ENCODE results near the gene FOXP2.

GRCh38 chr7:114722562-114722961 lies 307.9 kb downstream of the FOXP2 start:
- no peak for TF ChIP-seq REST (IDR thresholded peaks at IDR 0.05)
- TF ChIP-seq CTCF (IDR thresholded peaks at IDR 0.05), result no peak
- TF ChIP-seq ESRRA (IDR thresholded peaks at IDR 0.05; ENCODE audit: borderline replicate concordance, low read length), result no peak
- no peak for TF ChIP-seq POLR2A (IDR thresholded peaks at IDR 0.05; ENCODE audit: low read length)
- no peak for TF ChIP-seq RAD21 (conservative IDR thresholded peaks at IDR 0.05 in 1 of 2, IDR thresholded peaks at IDR 0.05 in 1 of 2)
- no peak for TF ChIP-seq E2F6 (IDR thresholded peaks at IDR 0.05; ENCODE audit: borderline replicate concordance, low read depth)
- no peak for TF ChIP-seq TFCP2L1 (CRISPR knock-in tag; IDR thresholded peaks at IDR 0.05)
- no peak for TF ChIP-seq CHD2 (IDR thresholded peaks at IDR 0.05; ENCODE audit: low read length, partially characterized antibody)
- no peak for TF ChIP-seq RCOR1 (IDR thresholded peaks at IDR 0.05; ENCODE audit: low read depth, low read length)
- no peak for TF ChIP-seq HOXB5 (CRISPR knock-in tag; IDR thresholded peaks at IDR 0.05)
